Measurements from ENCODE around the gene KRT80.

DNA sequence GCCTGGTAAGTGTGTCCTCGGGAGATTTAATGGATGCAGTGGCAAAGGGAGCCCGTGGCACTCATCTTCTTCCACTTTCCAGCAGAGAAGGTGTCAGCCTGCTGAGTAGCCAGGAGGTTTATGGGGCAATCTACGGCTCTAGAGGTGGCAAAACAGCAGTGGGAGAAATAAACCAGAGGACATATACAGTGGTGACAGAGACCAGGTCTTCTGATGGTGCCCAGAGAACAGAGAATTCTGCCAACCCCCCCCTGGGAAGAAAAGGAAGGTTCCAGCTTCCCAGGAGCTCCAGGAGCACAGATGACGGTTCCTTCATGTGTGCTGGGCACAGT lies 69.3 kb downstream of the KRT80 start:
- TF ChIP-seq EZH2 (IDR thresholded peaks at IDR 0.05), result no peak
- TF ChIP-seq, protein P1, sequence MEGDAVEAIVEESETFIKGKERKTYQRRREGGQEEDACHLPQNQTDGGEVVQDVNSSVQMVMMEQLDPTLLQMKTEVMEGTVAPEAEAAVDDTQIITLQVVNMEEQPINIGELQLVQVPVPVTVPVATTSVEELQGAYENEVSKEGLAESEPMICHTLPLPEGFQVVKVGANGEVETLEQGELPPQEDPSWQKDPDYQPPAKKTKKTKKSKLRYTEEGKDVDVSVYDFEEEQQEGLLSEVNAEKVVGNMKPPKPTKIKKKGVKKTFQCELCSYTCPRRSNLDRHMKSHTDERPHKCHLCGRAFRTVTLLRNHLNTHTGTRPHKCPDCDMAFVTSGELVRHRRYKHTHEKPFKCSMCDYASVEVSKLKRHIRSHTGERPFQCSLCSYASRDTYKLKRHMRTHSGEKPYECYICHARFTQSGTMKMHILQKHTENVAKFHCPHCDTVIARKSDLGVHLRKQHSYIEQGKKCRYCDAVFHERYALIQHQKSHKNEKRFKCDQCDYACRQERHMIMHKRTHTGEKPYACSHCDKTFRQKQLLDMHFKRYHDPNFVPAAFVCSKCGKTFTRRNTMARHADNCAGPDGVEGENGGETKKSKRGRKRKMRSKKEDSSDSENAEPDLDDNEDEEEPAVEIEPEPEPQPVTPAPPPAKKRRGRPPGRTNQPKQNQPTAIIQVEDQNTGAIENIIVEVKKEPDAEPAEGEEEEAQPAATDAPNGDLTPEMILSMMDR (IDR thresholded peaks at IDR 0.05 in 2 of 3, conservative IDR thresholded peaks at IDR 0.05 in 1 of 3; ENCODE audit: borderline replicate concordance in 1 of 3, insufficient read depth in 1 of 3, low read depth in 2 of 3, low read length in 2 of 3), result no peak
- TF ChIP-seq POLR2A (IDR thresholded peaks at IDR 0.05; ENCODE audit: borderline replicate concordance, extremely low read depth, insufficient read depth, insufficient read length), result no peak
- no peak for TF ChIP-seq POLR2AphosphoS5 (IDR thresholded peaks at IDR 0.05; ENCODE audit: low read depth, low read length)
- TF ChIP-seq RAD21 (IDR thresholded peaks at IDR 0.05; ENCODE audit: low read depth), result no peak
- TF ChIP-seq CEBPB (IDR thresholded peaks at IDR 0.05; ENCODE audit: low read depth), result no peak
- TF ChIP-seq EZH2phosphoT487 (IDR thresholded peaks at IDR 0.05; ENCODE audit: borderline replicate concordance), result no peak
- no peak for TF ChIP-seq SIN3A (IDR thresholded peaks at IDR 0.05; ENCODE audit: low read depth)
